Measurements from ENCODE around the gene CACNA2D2. TPM values are rescaled to one million over a fixed set of nuclear protein-coding genes. Genes with fewer than 3 reads are reported as not detected.
A peak's percentile ranks its signal among the peaks of the same experiment; 100 is the strongest.

Gene CACNA2D2
- total and polyA plus RNA-seq, 2 of the 8 experiments (the other 6 are each of a cell fraction or from before 2014, with no cell fraction given), result 14.1 to 25.0 TPM

DNA sequence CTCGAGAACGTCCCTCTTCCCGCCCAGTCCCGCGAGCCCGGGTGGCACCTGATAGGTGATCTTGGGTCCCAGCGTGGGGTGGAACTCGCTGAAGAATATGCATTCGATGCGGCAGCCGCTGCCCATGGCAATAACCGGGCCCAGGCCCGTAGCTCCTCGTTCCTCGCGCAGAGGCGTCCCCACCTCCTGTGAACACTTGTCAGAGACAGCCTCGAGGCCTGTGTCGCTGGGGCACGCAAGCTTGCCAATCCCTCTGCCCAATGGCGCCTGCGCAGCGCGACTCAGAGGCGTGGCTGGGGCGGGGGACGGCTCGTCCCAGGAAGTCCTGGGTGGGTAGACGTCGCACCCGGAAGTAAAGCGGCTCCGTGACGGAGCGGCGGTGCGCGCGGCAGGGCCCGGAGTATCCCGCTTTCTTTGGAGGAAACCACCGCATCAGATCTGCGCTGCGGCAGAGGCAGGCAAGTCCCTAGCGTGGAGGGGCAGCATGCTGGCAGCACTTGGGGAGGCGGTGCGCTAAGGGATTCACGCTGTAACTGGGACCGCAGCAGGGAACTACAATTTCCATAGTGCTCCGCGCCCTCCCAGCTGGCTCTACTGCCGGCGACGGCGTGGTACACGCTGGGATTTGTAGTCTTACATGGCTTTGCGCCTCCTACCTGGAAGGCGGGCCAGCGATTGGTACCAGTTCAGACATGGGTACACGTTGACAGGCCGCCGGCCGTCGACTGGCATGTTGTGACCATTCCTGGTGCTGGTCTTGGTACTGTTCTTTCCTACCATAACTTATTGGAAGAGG is 152.7 kb downstream of the CACNA2D2 start, which contains the start of the genes CYB561D2 and NPRL2:
Gene CYB561D2, plus strand, starts transcription at position 336 of the 796 bp plus-strand sequence. CDS start 572 bp downstream, outside the sequence.
Gene NPRL2, minus strand, starts transcription at position 249 of the 796 bp plus-strand sequence. Its CDS starts 123 bp downstream, at position 126.
- H3K4me2 ChIP-seq (ENCODE audit: insufficient read depth in 1 of 2, low read depth in 2 of 2, low read length in 2 of 2), result peak within 1 kb of the TSS; percentile 64 to 90
- FAIRE-seq, result no peak
- no peak within 1 kb of the TSS for H3K23ac ChIP-seq (ENCODE audit: insufficient read length)
- peak within 1 kb of the TSS; percentile 93; the same call in 1 of the 2 replicates for H2BK15ac ChIP-seq (ENCODE audit: low read length)
- peak within 1 kb of the TSS; percentile 85; the same call in 1 of the 2 replicates for H2BK12ac ChIP-seq (ENCODE audit: low read depth, low read length)
- no peak within 1 kb of the TSS for H3K4ac ChIP-seq (replicated peaks; ENCODE audit: insufficient read length, low read depth, low read length)
- peak within 1 kb of the TSS; percentile 69; the same call in 1 of the 2 replicates for H4K8ac ChIP-seq (ENCODE audit: extremely low read depth, insufficient read depth, low read length)
- peaks cover 12% of the 10 kb centered on the region for H3K23me2 ChIP-seq (ENCODE audit: low read depth, low read length)
- 4% methylated on average over 64 of the region's 64 CpGs; no CpG with 5 or more reads in 1 of the 2 experiments for WGBS, 2 experiments (ENCODE audit: extremely low coverage in 1 of 2, insufficient coverage in 1 of 2, insufficient read length in 1 of 2, insufficient replicate concordance in 2 of 2, low coverage in 1 of 2, low lambda C conversion rate in 2 of 2, missing lambda C conversion rate in 1 of 2)
- H2AK5ac ChIP-seq (ENCODE audit: low read depth, low read length), result no peak within 1 kb of the TSS
- DNase-seq (ENCODE audit: low read depth in 1 of 2, low spot score in 2 of 2), result peak; percentile 72 to 93
- peak within 1 kb of the TSS; percentile 85 for H4K91ac ChIP-seq (replicated peaks; ENCODE audit: insufficient read length, low read length)
- peaks cover 4 to 7% (median 6%) of the 10 kb centered on the region in 4 experiments; a peak in 5 of 8 replicates for H3K36me3 ChIP-seq (ENCODE audit: control insufficient read depth in 2 of 4, insufficient read depth in 4 of 4, low read length in 3 of 4)
- H2BK120ac ChIP-seq (replicated peaks; ENCODE audit: low read depth, low read length), result no peak within 1 kb of the TSS
- peaks cover 0 to 11% (median 8%) of the 10 kb centered on the region in 4 experiments; a peak in 5 of 7 replicates for H3K4me1 ChIP-seq (replicated peaks in 1 of 4; ENCODE audit: control insufficient read depth in 3 of 4, insufficient read depth in 4 of 4, low read length in 3 of 4)
- no peaks in the 10 kb centered on the region for H3K9me3 ChIP-seq (ENCODE audit: insufficient read depth in 2 of 2, low read depth in 1 of 2, low read length in 1 of 2)
- ChIA-PET POLR2A (ENCODE audit: partially characterized antibody) (interaction anchor here (0.5 to 5.3 kb wide), 9 partner anchors 10 to 219 kb away, joined by 3 to 22 read pairs (median 4); partner anchors contain the start of genes HEMK1 and RASSF1), CTCF (ENCODE audit: partially characterized antibody) (interaction anchor here (0.7 to 13.4 kb wide), 13 partner anchors 11 to 281 kb away, joined by 3 to 136 read pairs (median 8); partner anchors contain the start of gene TMEM115)
- no peak within 1 kb of the TSS for H2BK20ac ChIP-seq (ENCODE audit: low read length)
- peak within 1 kb of the TSS; percentile 88; the same call in 1 of the 2 replicates for H2AFZ ChIP-seq (ENCODE audit: low read length)
- H3K27me3 ChIP-seq (replicated peaks in 1 of 4; ENCODE audit: control insufficient read depth in 3 of 4, extremely low read depth in 1 of 4, insufficient read depth in 3 of 4, low read length in 3 of 4), result peaks cover 0 to 4% (median 4%) of the 10 kb centered on the region in 4 experiments; a peak in 4 of 7 replicates
- no peak within 1 kb of the TSS for H3K14ac ChIP-seq (ENCODE audit: insufficient read length)
- H2BK5ac ChIP-seq (ENCODE audit: low read depth, low read length), result peak within 1 kb of the TSS; percentile 94; the same call in 1 of the 2 replicates
- peaks cover 3% of the 10 kb centered on the region in 2 experiments for H4K20me1 ChIP-seq (replicated peaks in 1 of 2; ENCODE audit: control insufficient read depth in 1 of 2, insufficient read depth in 2 of 2, low read length in 2 of 2)
- no peaks in the 10 kb centered on the region for H3K79me2 ChIP-seq (ENCODE audit: control insufficient read depth in 1 of 2, insufficient read depth in 2 of 2, low read length in 2 of 2)
- no peak within 1 kb of the TSS for H3K56ac ChIP-seq (replicated peaks; ENCODE audit: insufficient read length, low read depth, low read length)
- peak within 1 kb of the TSS; percentile 79 to 87 (median 82) for H3K4me3 ChIP-seq (ENCODE audit: extremely low read depth in 1 of 4, insufficient read depth in 2 of 4, low read depth in 3 of 4, low read length in 4 of 4)
- H3K27ac ChIP-seq (ENCODE audit: low read depth, low read length), result no peak within 1 kb of the TSS
- peak within 1 kb of the TSS; percentile 100 for H3K18ac ChIP-seq (ENCODE audit: extremely low read depth, low read length)
- no peaks in the 10 kb centered on the region; the same call in 1 of the 2 replicates for H3K79me1 ChIP-seq (ENCODE audit: low read depth, low read length)
- H3K9ac ChIP-seq (replicated peaks in 1 of 4; ENCODE audit: extremely low read depth in 1 of 4, low read depth in 3 of 4, low read length in 3 of 4), result peak within 1 kb of the TSS in 3 of 4 experiments; percentile 41 to 60 (median 46); a peak in 6 of 7 replicates
- peak within 1 kb of the TSS; percentile 93 for H4K5ac ChIP-seq (ENCODE audit: insufficient read length, low read depth, low read length)
- TF ChIP-seq NRF1 (IDR thresholded peaks at IDR 0.05; ENCODE audit: low read depth, low read length), result peak; percentile 72
- no peak for TF ChIP-seq TAF7 (optimal IDR thresholded peaks at IDR 0.05; ENCODE audit: borderline replicate concordance, low read depth, low read length)
- TF ChIP-seq CREB1 (IDR thresholded peaks at IDR 0.05), result peak; percentile 88
- TF ChIP-seq PHF8 (conservative IDR thresholded peaks at IDR 0.05; ENCODE audit: low read depth, low read length), result peak; percentile 83
- peak; percentile 99 for TF ChIP-seq KDM4A (IDR thresholded peaks at IDR 0.05; ENCODE audit: low read depth, low read length, severe bottlenecking)
- peak; percentile 21 to 95; a peak in 2 of 4 replicates for TF ChIP-seq SIN3A (conservative IDR thresholded peaks at IDR 0.05 in 1 of 2, IDR thresholded peaks at IDR 0.05 in 1 of 2; ENCODE audit: low read depth in 1 of 2, low read length in 2 of 2)
- no peak for TF ChIP-seq RBBP5 (IDR thresholded peaks at IDR 0.05; ENCODE audit: borderline replicate concordance, low read depth, low read length)
- no peak for TF ChIP-seq RNF2 (IDR thresholded peaks at IDR 0.05; ENCODE audit: borderline replicate concordance, low read depth, low read length, missing control alignments, poor library complexity, severe bottlenecking)
- 0 out of 2 replicates have a peak, but pooled peaks have one; percentile 19 for TF ChIP-seq BACH1 (IDR thresholded peaks at IDR 0.05; ENCODE audit: low read length)
- peak; percentile 88 for TF ChIP-seq ASH2L (IDR thresholded peaks at IDR 0.05; ENCODE audit: low read length)

Data from H1 (cell line).